HUES64 (cell line): ENCODE data around the gene TPPP.

Source experiments
- H3K27ac ChIP-seq: 2 replicates; pipeline ENCODE4 v1.7.0; 2013; ENCODE audit warnings: low read depth, low read length, inconsistent platforms
- H3K27me3 ChIP-seq: 2 replicates; pipeline ENCODE4 v1.6.1; 2013; ENCODE audit warnings: mild to moderate bottlenecking, low read length; ENCODE audit not compliant: insufficient read depth
- H3K36me3 ChIP-seq: 2 replicates; pipeline ENCODE4 v1.6.1; 2013; ENCODE audit warnings: mild to moderate bottlenecking, low read length; ENCODE audit not compliant: insufficient read depth
- H3K4me1 ChIP-seq: 2 replicates; pipeline ENCODE4 v1.6.1; 2013; ENCODE audit warnings: mild to moderate bottlenecking, low read length, moderate library complexity; ENCODE audit not compliant: insufficient read depth
- H3K4me3 ChIP-seq: 2 replicates; pipeline ENCODE4 v1.5.1; 2013; ENCODE audit warnings: mild to moderate bottlenecking, low read length, moderate library complexity
- H3K9ac ChIP-seq: 2 replicates; pipeline ENCODE4 v1.6.1; 2013; ENCODE audit warnings: mild to moderate bottlenecking, low read depth, low read length
- H3K9me3 ChIP-seq: 2 replicates; pipeline ENCODE4 v1.6.1; 2013; ENCODE audit warnings: low read depth, low read length; ENCODE audit not compliant: insufficient read depth
- WGBS: fragments of 150-250, 120-280 bp; methylation state at CpG from one replicate; pipeline ENCODE4 v1.1.7; 2013; ENCODE audit warnings: missing lambda C conversion rate; 5-methylcytosine and 5-hydroxymethylcytosine counted together

TPPP gene

GRCh38 chr5:647727-648126 lies 45.4 kb downstream of the TPPP start:
- H3K27ac ChIP-seq, result no peak overlapping the region
- H3K4me3 ChIP-seq, result no peak overlapping the region
- WGBS, result 97% methylated on average over 9 of the region's 9 CpGs
- H3K4me1 ChIP-seq, result no peaks in the 10 kb centered on the region
- peaks cover 25% of the 10 kb centered on the region for H3K9me3 ChIP-seq
- peaks cover 80% of the 10 kb centered on the region for H3K36me3 ChIP-seq
- no peaks in the 10 kb centered on the region for H3K27me3 ChIP-seq
- H3K9ac ChIP-seq, result no peak overlapping the region

GRCh38 chr5:647311-647710 lies 45.8 kb downstream of the TPPP start:
- no peak overlapping the region for H3K4me3 ChIP-seq
- H3K36me3 ChIP-seq, result peaks cover 80% of the 10 kb centered on the region
- WGBS, result 96% methylated on average over 4 of the region's 4 CpGs
- peaks cover 25% of the 10 kb centered on the region for H3K9me3 ChIP-seq
- H3K27ac ChIP-seq, result no peak overlapping the region
- no peaks in the 10 kb centered on the region for H3K27me3 ChIP-seq
- no peak overlapping the region for H3K9ac ChIP-seq
- no peaks in the 10 kb centered on the region for H3K4me1 ChIP-seq

DNA sequence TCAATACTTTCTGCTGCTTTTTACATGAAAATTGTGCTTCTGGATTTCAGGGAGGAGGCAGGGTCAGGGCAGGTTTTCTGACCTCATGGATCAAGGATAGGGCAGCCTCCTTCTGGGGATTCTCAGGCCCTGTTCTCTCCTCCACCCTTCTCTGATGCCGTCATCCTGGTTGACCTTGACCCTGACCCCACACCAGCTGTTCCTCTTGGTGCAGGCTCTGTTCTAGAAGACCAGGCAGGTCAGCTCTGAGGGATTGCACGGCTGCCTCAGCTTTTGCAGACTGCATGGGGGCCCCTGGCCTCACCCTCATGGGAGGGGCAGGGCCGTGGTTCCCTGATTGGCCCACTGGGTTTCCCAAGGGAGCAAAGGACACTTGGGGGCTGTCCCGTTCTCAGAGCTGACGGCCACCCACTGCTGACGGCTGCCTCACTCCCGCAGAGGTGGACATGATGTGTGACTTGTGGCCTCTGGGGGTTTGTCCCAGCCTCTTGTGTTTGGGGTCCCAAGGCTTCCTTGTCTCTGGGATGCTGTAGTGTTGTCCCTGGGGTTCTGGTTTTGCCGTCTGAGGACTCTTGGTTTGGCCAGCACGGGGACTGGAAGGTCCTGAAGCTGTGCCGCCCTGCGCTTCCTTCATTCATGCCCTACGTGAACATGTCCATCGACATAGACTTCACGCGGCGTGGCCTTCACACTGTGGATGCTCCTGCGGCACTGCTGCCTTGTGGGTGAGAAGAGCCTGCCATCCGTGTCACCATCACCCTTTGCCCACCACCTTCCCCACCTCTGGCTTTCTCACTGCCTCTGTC lies 46.6 kb downstream of the TPPP start:
- 96% methylated on average over 18 of the region's 18 CpGs for WGBS
- H3K27me3 ChIP-seq, result no peaks in the 10 kb centered on the region
- H3K27ac ChIP-seq, result no peak overlapping the region
- H3K9ac ChIP-seq, result no peak overlapping the region
- H3K36me3 ChIP-seq, result peaks cover 79% of the 10 kb centered on the region
- H3K9me3 ChIP-seq, result peaks cover 25% of the 10 kb centered on the region
- H3K4me3 ChIP-seq, result no peak overlapping the region
- no peaks in the 10 kb centered on the region for H3K4me1 ChIP-seq

DNA sequence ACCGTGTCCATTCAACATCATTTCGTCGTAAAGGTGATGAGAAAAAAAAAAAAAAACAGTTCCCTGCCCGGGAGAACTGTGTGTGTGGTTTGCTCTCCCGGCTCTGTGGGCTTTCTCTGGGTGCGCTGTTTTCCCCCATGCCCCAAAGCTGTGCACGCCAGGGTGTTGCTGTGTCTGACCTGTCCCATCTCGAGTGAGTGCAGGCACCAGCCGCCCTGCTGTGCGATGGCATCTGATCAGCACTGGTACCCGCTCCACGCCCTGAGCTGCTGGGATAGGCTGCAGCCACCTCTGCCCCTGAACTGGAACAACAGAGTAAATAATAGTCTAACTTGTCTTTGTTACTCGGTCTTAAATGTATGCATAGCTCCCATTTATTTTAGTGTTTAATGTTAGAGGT lies 47.7 kb downstream of the TPPP start:
- Histone ChIP-seq H3K9ac (no peak overlapping the region), H3K27me3 (no peaks in the 10 kb centered on the region), H3K27ac (no peak overlapping the region), H3K4me3 (no peak overlapping the region), H3K36me3 (peaks cover 87% of the 10 kb centered on the region), H3K9me3 (peaks cover 25% of the 10 kb centered on the region), H3K4me1 (no peaks in the 10 kb centered on the region)
- WGBS, result 96% methylated on average over 13 of the region's 13 CpGs

DNA sequence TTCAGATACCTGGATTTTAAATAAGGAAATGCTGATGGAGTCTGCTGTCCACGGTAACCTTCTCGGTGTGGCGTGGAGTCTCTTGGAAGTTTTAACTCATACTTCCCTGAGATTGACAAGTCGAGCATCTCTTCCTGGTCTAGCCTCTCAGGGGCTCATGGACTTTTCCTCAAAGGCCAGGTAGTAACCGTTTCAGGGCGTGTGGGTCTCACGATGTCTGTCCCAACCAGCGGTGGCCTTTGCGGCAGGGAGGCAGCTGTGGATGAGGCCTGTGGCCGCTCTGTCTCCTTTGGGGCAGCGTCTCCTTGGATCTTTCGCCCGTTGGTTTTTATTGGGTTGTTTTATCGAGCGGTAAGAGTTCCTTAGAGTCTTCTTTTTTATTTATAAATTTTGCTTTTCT lies 48.2 kb downstream of the TPPP start:
- Histone ChIP-seq H3K27me3 (no peaks in the 10 kb centered on the region), H3K9me3 (peaks cover 24% of the 10 kb centered on the region), H3K4me1 (no peaks in the 10 kb centered on the region), H3K4me3 (no peak overlapping the region), H3K36me3 (peaks cover 92% of the 10 kb centered on the region), H3K9ac (no peak overlapping the region), H3K27ac (no peak overlapping the region)
- WGBS, result 97% methylated on average over 13 of the region's 15 CpGs

DNA sequence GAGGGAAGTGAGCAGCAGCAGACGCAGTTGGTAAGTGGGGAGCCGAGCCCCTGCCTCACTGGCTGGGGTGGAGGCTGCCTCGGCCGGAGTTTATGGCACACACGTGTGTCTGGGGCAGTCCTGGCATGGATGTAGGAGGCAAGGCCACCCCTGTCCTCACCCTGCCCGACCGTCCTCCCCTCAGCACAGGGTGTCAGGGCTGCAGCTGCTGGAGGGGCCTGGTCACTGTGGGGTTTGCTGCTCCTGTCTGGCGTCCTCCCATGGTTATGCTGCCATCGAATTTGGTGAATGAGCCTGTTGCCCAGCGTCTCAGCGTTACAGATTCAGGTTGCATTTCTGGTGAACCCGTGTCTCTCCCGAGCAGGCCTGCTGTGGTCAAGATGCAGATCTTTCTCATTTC lies 48.6 kb downstream of the TPPP start:
- no peak overlapping the region for H3K4me3 ChIP-seq
- H3K27me3 ChIP-seq, result no peaks in the 10 kb centered on the region
- WGBS, result 94% methylated on average over 13 of the region's 13 CpGs
- H3K9me3 ChIP-seq, result peaks cover 19% of the 10 kb centered on the region
- peaks cover 93% of the 10 kb centered on the region for H3K36me3 ChIP-seq
- H3K27ac ChIP-seq, result no peak overlapping the region
- H3K4me1 ChIP-seq, result no peaks in the 10 kb centered on the region
- no peak overlapping the region for H3K9ac ChIP-seq

DNA sequence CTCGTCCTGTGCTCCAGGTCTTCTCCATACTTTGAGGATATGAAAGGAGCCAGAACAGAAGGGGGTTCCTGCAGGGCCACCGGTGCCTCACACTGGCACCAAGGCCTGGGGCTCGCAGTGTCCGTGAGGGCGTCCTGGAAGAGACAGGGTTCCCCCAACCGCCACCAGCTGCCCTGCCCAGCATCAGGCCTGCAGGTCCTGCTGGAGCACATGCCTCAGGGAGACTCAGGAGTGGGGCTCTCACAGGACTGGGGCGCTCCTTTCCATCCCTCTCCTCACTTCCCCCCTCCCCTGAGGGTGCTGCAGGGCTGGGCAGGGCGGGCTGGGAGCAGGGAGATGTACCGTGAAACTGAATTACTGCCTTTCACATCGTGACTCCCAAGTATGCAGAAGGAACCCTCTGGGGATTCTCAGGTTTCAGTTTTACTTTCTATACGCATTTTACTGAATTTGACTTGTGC lies 49.3 kb downstream of the TPPP start:
- no peaks in the 10 kb centered on the region for H3K4me1 ChIP-seq
- H3K9ac ChIP-seq, result no peak overlapping the region
- no peak overlapping the region for H3K4me3 ChIP-seq
- H3K27ac ChIP-seq, result no peak overlapping the region
- 97% methylated on average over 11 of the region's 11 CpGs for whole genome bisulfite sequencing
- peaks cover 95% of the 10 kb centered on the region for H3K36me3 ChIP-seq
- peaks cover 13% of the 10 kb centered on the region for H3K9me3 ChIP-seq
- H3K27me3 ChIP-seq, result no peaks in the 10 kb centered on the region

- peaks cover 8% of the 10 kb centered on the region for H3K9me3 ChIP-seq
- no peak overlapping the region for H3K4me3 ChIP-seq
- no peak overlapping the region for H3K9ac ChIP-seq
- H3K27me3 ChIP-seq, result no peaks in the 10 kb centered on the region
- H3K36me3 ChIP-seq, result peaks cover 95% of the 10 kb centered on the region
- no peak overlapping the region for H3K27ac ChIP-seq
- WGBS, result 95% methylated on average over 21 of the region's 21 CpGs
- H3K4me1 ChIP-seq, result no peaks in the 10 kb centered on the region
Observed at GRCh38 chr5:643351-643801, 49.8 kb downstream of the TPPP start.

DNA sequence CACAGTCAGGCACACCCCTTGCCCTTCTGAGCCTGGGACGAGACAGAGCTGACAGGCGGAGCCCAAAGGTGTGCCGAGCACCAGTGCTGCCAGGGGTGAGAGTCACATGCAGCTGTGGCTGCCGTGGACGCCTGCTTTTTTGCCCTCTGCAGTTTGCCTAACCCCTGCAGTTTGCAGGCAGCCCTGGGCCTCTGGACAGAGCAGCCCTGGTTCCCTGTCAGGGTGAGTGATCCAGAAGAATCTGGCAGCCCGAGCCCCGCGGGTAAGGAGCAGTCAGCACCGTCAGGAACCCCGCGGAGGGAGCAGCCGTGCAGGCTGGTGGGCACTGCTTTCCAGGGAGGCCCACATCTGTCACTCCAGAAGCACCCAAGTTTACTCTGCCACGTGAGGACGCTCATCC lies 50.7 kb downstream of the TPPP start:
- H3K9ac ChIP-seq, result no peak overlapping the region
- H3K27ac ChIP-seq, result no peak overlapping the region
- WGBS, result 96% methylated on average over 14 of the region's 14 CpGs
- H3K27me3 ChIP-seq, result no peaks in the 10 kb centered on the region
- peaks cover under 1% of the 10 kb centered on the region; the same call in 1 of the 2 replicates for H3K9me3 ChIP-seq
- H3K4me1 ChIP-seq, result no peaks in the 10 kb centered on the region
- H3K36me3 ChIP-seq, result peaks cover 95% of the 10 kb centered on the region
- H3K4me3 ChIP-seq, result no peak overlapping the region

DNA sequence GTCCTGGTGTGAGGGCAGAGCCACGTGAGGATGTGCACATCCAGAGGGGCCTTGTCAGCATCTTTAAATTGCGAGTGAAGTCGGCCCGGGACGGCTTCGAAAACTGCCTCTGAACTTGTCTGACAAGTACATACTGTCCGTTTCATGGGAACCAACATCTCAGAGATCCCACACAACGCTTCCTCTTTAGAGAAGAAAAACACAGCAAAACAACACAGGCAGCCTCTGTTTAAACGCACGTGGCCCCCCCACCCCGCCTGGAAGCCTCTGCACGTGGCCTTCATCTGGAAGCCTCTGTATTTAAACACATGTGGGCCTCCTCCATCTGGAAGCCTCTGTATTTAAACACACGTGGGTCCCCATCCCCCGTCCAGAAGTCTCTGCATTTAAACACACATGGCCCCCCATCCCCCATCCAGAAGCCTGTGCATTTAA lies 51.8 kb downstream of the TPPP start:
- peaks cover 95% of the 10 kb centered on the region for H3K36me3 ChIP-seq
- H3K9me3 ChIP-seq, result no peaks in the 10 kb centered on the region
- H3K9ac ChIP-seq, result no peak overlapping the region
- no peak overlapping the region for H3K27ac ChIP-seq
- H3K27me3 ChIP-seq, result no peaks in the 10 kb centered on the region
- no peak overlapping the region for H3K4me3 ChIP-seq
- WGBS, result 96% methylated on average over 14 of the region's 14 CpGs
- H3K4me1 ChIP-seq, result no peaks in the 10 kb centered on the region

GRCh38 chr5:640461-641330 lies 52.5 kb downstream of the TPPP start:
- H3K27me3 ChIP-seq, result no peaks in the 10 kb centered on the region
- H3K27ac ChIP-seq, result no peak overlapping the region
- H3K9ac ChIP-seq, result no peak overlapping the region
- no peak overlapping the region for H3K4me3 ChIP-seq
- 96% methylated on average over 35 of the region's 35 CpGs for WGBS
- H3K4me1 ChIP-seq, result no peaks in the 10 kb centered on the region
- peaks cover 95% of the 10 kb centered on the region for H3K36me3 ChIP-seq
- no peaks in the 10 kb centered on the region for H3K9me3 ChIP-seq
